ENCODE data around the gene LIPK. TPM values are rescaled to one million over a fixed set of nuclear protein-coding genes. Genes with fewer than 3 reads are reported as not detected.
"Not testable (repeated sequence)": the region's sequence is repeated elsewhere in the genome, so short reads cannot be mapped to it uniquely, and the experiment has no call there.

The LIPK gene
- total and polyA plus RNA-seq, 7 donors, result not detected

GRCh38 chr10:88728107-88728763 is 22.2 kb downstream of the LIPK start:
- Histone ChIP-seq H3K27ac (no peak overlapping the region), H3K27me3 (ENCODE audit: insufficient read depth in 3 of 3, low read length in 2 of 3) (no peaks in the 10 kb centered on the region), H3K36me3 (ENCODE audit: insufficient read depth in 1 of 2, low read depth in 1 of 2) (no peaks in the 10 kb centered on the region), H3K4me1 (no peaks in the 10 kb centered on the region), H3K4me3 (no peak overlapping the region), H3K9me3 (no peaks in the 10 kb centered on the region)
- ATAC-seq, result no peak
- 64 to 68% (median 67%) methylated on average over 30 of the region's 30 CpGs for WGBS, 3 donors
- TF ChIP-seq CTCF (IDR thresholded peaks at IDR 0.05), result no peak
- intact Hi-C loops (cut with DNase I), result no loop called here
- no peak for DNase-seq

GRCh38 chr10:88730864-88731263 is 24.8 kb downstream of the LIPK start:
- Histone ChIP-seq H3K36me3 (ENCODE audit: insufficient read depth in 1 of 2, low read depth in 1 of 2) (no peaks in the 10 kb centered on the region), H3K4me1 (no peaks in the 10 kb centered on the region), H3K27me3 (ENCODE audit: insufficient read depth in 3 of 3, low read length in 2 of 3) (no peaks in the 10 kb centered on the region), H3K4me3 (no peak overlapping the region), H3K9me3 (no peaks in the 10 kb centered on the region), H3K27ac (no peak overlapping the region)
- 58 to 81% (median 71%) methylated on average over 4 of the region's 4 CpGs for WGBS, 3 donors
- DNase-seq (no peak), ATAC-seq (no peak)
- intact Hi-C loops (cut with DNase I), result no loop called here
- TF ChIP-seq CTCF (IDR thresholded peaks at IDR 0.05), result no peak

GRCh38 chr10:88731296-88731695 is 25.2 kb downstream of the LIPK start:
- 50 to 62% (median 54%) methylated on average over 6 of the region's 6 CpGs for WGBS, 3 donors
- no peak overlapping the region for H3K27ac ChIP-seq
- intact Hi-C loops (cut with DNase I), result no loop called here
- no peaks in the 10 kb centered on the region for H3K9me3 ChIP-seq
- no peaks in the 10 kb centered on the region for H3K27me3 ChIP-seq (ENCODE audit: insufficient read depth in 3 of 3, low read length in 2 of 3)
- DNase-seq, result no peak
- no peak overlapping the region for H3K4me3 ChIP-seq
- no peaks in the 10 kb centered on the region for H3K4me1 ChIP-seq
- TF ChIP-seq CTCF (IDR thresholded peaks at IDR 0.05), result no peak
- no peak for ATAC-seq
- H3K36me3 ChIP-seq (ENCODE audit: insufficient read depth in 1 of 2, low read depth in 1 of 2), result no peaks in the 10 kb centered on the region

GRCh38 chr10:88733215-88733614 is 27.2 kb downstream of the LIPK start:
- H3K4me3 ChIP-seq, result no peak overlapping the region
- no peaks in the 10 kb centered on the region for H3K4me1 ChIP-seq
- H3K36me3 ChIP-seq (ENCODE audit: insufficient read depth in 1 of 2, low read depth in 1 of 2), result no peaks in the 10 kb centered on the region
- ATAC-seq (no peak), DNase-seq (no peak)
- intact Hi-C loops (cut with DNase I), result no loop called here
- TF ChIP-seq CTCF (IDR thresholded peaks at IDR 0.05), result no peak
- no peaks in the 10 kb centered on the region for H3K9me3 ChIP-seq
- WGBS, 3 donors, result 81 to 86% (median 85%) methylated on average over 2 of the region's 2 CpGs
- no peak overlapping the region for H3K27ac ChIP-seq
- H3K27me3 ChIP-seq (ENCODE audit: insufficient read depth in 3 of 3, low read length in 2 of 3), result no peaks in the 10 kb centered on the region

- TF ChIP-seq CTCF (IDR thresholded peaks at IDR 0.05), result no peak
- Histone ChIP-seq H3K36me3 (ENCODE audit: insufficient read depth in 1 of 2, low read depth in 1 of 2) (no peaks in the 10 kb centered on the region), H3K27ac (no peak overlapping the region), H3K27me3 (ENCODE audit: insufficient read depth in 3 of 3, low read length in 2 of 3) (no peaks in the 10 kb centered on the region), H3K4me1 (no peaks in the 10 kb centered on the region), H3K9me3 (no peaks in the 10 kb centered on the region), H3K4me3 (no peak overlapping the region)
- ATAC-seq (no peak), DNase-seq (no peak)
- 63 to 83% (median 71%) methylated on average over 1 of the region's 1 CpG for WGBS, 3 donors
- intact Hi-C loops (cut with DNase I), result no loop called here
These were observed 29.6 kb downstream of the LIPK start for GRCh38 chr10:88735661-88736060.

GRCh38 chr10:88741921-88742320 is 35.9 kb downstream of the LIPK start:
- H3K4me1 ChIP-seq; H3K36me3 ChIP-seq (ENCODE audit: insufficient read depth in 1 of 2, low read depth in 1 of 2); H3K27me3 ChIP-seq (ENCODE audit: insufficient read depth in 3 of 3, low read length in 2 of 3); DNase-seq; ATAC-seq; H3K4me3 ChIP-seq; H3K9me3 ChIP-seq; H3K27ac ChIP-seq; intact Hi-C loops (cut with DNase I): not testable (repeated sequence)
- 33 to 46% (median 45%) methylated on average over 5 of the region's 5 CpGs for WGBS, 3 donors

All from psoas muscle (tissue), 8 donors.